IMR-90 (cell line): ENCODE data around the gene PIEZO1.

ENCODE experiments used
- CEBPB ChIP-seq: IDR thresholded peaks from 2 replicates; pipeline ENCODE4 v1.6.1; 2012; ENCODE audit warnings: low read depth, low read length, improper control_type of control experiment
- POLR2A ChIP-seq: IDR thresholded peaks from 2 replicates; pipeline ENCODE4 v1.6.1; 2012; ENCODE audit warnings: mild to moderate bottlenecking, low read depth, low read length
- RAD21 ChIP-seq: IDR thresholded peaks from 2 replicates; pipeline ENCODE4 v1.6.1; 2012; ENCODE audit warnings: low read length, improper control_type of control experiment
- TF ChIP-seq, protein P1 (sequence below): conservative IDR thresholded peaks from 2 replicates; pipeline ENCODE4 v1.5.1; 2012; ENCODE audit warnings: mild to moderate bottlenecking, low read depth, low read length, improper control_type of control experiment
- TF ChIP-seq, protein P2 (sequence below): fragments of 150-350 bp; IDR thresholded peaks from 2 replicates; pipeline ENCODE4 v1.6.1; 2017; ENCODE audit warnings: mild to moderate bottlenecking, antibody characterized with exemption, low read length, low read depth

GRCh38 chr16:88758227-88758943, 26.6 kb downstream of the PIEZO1 start:
- TF ChIP-seq POLR2A: no peak
- TF ChIP-seq, protein P1, sequence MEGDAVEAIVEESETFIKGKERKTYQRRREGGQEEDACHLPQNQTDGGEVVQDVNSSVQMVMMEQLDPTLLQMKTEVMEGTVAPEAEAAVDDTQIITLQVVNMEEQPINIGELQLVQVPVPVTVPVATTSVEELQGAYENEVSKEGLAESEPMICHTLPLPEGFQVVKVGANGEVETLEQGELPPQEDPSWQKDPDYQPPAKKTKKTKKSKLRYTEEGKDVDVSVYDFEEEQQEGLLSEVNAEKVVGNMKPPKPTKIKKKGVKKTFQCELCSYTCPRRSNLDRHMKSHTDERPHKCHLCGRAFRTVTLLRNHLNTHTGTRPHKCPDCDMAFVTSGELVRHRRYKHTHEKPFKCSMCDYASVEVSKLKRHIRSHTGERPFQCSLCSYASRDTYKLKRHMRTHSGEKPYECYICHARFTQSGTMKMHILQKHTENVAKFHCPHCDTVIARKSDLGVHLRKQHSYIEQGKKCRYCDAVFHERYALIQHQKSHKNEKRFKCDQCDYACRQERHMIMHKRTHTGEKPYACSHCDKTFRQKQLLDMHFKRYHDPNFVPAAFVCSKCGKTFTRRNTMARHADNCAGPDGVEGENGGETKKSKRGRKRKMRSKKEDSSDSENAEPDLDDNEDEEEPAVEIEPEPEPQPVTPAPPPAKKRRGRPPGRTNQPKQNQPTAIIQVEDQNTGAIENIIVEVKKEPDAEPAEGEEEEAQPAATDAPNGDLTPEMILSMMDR: no peak
- no peak for TF ChIP-seq CEBPB
- TF ChIP-seq RAD21: no peak
- TF ChIP-seq, protein P2, sequence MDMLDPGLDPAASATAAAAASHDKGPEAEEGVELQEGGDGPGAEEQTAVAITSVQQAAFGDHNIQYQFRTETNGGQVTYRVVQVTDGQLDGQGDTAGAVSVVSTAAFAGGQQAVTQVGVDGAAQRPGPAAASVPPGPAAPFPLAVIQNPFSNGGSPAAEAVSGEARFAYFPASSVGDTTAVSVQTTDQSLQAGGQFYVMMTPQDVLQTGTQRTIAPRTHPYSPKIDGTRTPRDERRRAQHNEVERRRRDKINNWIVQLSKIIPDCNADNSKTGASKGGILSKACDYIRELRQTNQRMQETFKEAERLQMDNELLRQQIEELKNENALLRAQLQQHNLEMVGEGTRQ: no peak
